RPMI7951 (cell line): ENCODE measurements around the gene RPS26. TPM values are rescaled to one million over a fixed set of nuclear protein-coding genes. Genes with fewer than 3 reads are reported as not detected.
"Not testable (repeated sequence)": the region's sequence is repeated elsewhere in the genome, so short reads cannot be mapped to it uniquely, and the experiment has no call there.

ENCODE experiments used
- DNase-seq: peaks from one replicate; pipeline ENCODE4 v3.0.0-alpha.2; 2012; ENCODE audit warnings: low read depth
- total RNA-seq: library from RNA; depleted of rRNA; stranded (reverse); fragments of >200 nt; shearing (Covaris generic); gene quantifications from 2 replicates; pipeline ENCODE4 v1.2.3, GENCODE V29; 2014

The RPS26 gene
- total RNA-seq, 1 experiment from 2014 or later, result 1,489 TPM

DNA sequence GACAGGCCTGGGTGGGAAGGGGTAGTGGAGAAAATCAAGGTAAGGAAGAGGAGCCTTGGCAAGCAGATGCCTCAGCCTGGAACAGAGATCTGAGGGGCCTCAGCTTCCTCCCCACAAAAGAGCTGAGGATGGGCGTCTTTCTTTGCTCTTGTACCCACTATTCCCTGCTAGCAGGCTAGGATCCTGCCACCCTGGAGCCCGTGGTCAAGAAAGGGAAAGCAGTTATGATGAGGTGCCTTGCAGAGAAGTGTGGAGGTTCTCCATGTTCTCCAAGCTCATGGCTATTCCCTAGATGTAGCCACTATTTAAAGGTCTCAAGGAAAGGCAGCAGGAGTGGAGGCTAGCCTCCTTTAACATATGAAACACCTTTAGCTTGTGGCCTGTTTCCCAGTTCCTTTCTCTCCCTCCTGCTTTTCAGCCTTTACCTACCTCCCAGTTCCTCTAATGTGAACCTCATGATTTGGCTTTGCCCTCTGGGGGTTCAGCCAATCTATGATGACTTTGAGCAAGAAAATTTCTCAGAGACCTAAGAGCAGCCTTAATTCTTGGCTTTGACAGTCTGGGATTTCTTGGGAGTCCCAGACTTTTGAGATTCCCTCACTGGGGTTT, 19.7 kb upstream of the RPS26 start:
- no peak for DNase-seq

DNA sequence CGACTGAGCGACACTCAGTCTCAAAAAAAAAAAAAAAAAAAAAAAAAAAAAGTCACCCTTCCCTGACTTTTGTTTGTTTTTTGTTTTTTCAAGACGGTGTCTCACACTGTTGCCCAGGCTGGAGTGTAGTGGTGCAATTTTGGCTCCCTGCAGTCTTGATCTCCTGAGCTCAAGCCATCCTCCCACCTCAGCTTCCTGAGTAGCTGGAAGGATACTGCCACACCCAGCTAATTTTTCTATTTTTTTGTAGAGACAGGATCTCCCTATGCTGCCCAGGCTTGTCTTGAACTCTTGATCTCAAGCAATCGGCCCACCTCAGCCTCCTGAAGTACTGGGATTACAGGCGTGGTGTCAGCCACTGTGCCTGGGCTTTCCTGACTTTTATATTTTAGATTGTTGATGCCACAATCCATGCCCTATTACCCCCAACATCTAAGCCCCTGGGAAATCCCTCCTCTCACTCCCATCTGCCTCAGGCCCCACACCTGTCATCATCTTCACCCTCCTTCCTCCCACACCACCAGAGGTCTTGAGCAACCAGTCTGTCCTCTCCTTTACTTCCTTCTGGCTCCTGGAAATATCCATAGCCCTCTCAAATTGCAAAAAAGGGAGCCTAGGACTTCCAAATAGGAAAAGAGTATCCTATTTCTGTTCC, 13.1 kb upstream of the RPS26 start:
- DNase-seq, result no peak

DNA sequence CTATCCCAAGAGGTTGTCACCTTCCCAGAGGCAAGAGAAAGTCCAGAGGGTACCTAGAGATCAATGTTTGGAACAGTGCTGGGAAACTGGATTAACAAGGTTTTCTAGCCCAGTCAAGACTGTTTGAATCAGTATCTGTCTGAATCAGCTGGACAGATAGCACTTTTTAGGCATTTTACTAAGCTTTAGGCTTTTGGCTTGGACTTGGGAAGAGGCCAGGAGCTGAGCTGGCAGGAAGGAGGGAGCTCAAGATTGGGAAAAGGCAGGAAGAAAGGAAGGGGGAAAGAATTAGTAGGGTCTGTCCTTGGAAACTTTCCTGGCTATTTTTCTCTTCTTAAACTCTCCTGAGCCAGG, 12.6 kb upstream of the RPS26 start:
- DNase-seq, result peak; percentile 8

DNA sequence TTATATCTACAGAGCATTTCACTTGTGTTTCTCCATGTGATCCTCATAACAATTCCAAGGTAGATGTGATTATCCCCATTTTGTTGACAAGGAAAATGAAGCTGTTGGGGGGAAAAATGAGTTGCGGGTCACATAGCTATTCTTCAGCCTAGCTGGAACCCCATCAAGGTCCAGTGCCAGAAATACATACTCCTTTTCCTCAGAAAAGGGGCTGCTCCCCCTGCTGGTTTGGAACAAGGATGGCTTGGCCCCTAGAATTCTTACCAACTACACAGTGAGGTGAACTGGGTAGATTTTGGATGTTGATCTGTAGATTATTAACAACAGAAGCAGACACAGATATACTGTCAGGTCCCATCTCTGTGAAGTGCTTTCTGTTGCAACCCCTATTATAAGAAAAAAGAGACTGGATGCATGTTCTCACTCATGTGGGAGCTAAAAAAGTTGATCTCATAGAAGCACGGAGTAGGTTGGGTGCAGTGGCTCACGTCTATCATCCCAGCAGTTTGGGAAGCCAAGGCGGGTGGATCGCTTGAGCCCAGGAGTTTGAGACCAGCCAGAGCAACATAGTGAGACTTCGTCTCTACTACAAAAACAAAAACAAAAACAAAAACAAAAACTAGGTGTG, 11.9 kb upstream of the RPS26 start:
- peak; percentile 50 for DNase-seq

DNA sequence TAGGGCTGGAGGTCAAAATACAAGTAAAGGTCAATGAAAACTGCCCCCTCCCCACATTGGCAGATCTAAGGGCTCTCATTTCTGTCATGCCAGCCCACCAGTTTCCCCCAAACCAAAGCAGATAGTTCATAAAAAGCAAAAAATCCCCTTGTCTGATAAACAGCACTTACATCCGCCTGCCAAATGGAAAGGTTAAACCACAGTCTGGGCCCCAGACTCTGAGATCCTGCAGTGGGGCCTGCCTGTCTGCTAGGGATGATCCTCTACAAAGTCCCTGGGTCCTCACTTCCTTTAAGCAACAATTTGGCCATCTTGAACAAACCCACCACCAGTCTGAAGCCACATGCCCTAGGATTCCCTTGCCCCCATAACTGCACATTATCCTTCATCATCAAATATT, 9.7 kb upstream of the RPS26 start:
- no peak for DNase-seq

DNA sequence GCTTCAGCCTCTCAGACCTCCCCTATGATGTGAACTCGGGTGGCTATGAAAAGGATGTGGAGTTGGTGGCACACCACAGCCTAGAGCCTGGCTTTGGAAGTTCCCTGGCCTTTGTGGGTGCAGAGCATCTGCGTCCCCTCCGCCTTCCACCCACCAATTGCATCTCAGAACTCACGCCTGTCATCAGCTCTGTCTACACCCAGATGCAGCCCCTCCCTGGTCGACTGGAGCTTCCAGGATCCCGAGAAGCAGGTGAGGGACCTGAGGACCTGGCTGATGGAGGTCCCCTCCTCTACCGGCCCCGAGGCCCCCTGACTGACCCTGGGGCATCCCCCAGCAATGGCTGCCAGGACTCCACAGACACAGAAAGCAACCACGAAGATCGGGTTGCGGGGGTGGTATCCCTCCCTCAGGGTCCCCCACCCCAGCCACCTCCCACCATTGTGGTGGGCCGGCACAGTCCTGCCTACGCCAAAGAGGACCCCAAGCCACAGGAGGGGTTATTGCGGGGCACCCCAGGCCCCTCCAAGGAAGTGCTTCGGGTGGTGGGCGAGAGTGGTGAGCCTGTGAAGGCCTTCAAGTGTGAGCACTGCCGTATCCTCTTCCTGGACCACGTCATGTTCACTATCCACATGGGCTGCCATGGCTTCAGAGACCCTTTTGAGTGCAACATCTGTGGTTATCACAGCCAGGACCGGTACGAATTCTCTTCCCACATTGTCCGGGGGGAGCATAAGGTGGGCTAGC, 7.0 kb upstream of the RPS26 start:
- DNase-seq, result no peak

DNA sequence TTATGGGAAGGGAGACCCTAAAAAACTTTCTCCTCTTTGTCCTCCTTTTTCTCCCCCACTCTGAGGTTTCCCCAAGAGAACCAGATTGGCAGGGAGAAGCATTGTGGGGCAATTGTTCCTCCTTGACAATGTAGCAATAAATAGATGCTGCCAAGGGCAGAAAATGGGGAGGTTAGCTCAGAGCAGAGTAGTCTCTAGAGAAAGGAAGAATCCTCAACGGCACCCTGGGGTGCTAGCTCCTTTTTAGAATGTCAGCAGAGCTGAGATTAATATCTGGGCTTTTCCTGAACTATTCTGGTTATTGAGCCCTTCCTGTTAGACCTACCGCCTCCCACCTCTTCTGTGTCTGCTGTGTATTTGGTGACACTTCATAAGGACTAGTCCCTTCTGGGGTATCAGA, 4.6 kb upstream of the RPS26 start:
- DNase-seq, result no peak

DNA sequence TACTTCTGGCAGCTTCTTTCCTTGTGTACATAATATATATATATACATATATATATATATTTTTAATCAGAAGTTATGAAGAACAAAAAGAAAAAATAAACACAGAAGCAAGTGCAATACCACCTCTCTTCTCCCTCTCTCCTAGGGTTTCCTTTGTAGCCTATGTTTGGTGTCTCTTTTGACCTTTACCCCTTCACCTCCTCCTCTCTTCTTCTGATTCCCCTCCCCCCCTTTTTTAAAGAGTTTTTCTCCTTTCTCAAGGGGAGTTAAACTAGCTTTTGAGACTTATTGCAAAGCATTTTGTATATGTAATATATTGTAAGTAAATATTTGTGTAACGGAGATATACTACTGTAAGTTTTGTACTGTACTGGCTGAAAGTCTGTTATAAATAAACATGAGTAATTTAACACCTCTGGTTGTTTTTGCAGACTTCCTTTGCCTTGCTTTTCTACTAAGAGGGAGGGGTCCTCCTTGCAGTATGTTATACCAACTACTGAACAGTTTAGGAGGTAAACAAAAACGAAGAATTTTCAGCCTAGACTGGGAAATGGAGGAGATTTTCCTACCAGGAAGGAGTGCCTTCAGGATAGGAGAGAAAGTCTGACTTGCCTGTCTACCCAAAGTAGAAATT, 3.6 kb upstream of the RPS26 start:
- DNase-seq, result no peak

DNA sequence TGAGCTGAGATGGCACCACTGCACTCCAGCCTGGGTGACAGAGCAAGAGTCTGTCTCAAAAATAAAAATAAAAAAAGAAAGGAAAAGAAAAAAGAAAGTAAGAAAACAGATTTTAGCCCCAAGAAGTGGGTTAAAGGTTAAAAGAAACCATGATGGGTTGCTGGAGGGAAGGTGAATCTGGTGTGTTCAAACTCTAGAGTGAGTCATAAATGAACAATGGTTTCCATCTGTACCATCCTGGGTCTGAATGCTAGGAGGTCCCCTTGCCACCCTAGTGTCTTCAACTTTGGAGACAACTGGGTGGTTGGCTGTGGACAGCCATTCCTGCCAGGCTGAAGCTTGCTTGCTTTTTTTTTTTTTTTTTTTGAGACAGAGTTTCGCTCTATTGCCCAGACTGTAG, 1.6 kb upstream of the RPS26 start:
- DNase-seq, result peak; percentile 28

DNA sequence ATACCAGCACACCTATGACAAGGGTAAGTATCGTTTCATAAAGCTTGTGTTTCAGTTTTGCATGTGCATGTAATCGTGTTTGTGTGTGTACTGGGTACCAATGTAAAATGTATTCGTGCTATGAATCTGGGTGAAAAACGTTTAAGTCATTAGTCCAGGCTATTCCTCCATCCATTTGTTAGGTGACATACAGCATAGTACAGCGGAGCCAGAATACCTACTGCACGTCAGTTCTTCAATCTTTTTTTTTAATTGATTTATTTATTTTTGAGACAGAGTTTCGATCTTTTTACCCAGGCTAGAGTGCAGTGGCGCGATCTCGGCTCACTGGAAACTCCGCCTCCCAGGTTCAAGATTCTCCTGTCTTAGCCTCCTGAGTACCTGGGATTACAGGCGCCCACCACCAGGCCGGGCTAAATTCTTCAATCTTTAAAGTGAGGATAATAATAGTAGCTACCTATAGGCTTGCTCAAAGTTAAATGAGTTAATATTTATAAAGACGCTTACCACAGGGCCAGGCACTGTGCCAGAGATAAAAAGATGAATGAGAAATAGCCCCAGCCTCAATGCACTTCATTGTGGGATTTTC, 661 bp upstream of the RPS26 start:
- no peak for DNase-seq

DNA sequence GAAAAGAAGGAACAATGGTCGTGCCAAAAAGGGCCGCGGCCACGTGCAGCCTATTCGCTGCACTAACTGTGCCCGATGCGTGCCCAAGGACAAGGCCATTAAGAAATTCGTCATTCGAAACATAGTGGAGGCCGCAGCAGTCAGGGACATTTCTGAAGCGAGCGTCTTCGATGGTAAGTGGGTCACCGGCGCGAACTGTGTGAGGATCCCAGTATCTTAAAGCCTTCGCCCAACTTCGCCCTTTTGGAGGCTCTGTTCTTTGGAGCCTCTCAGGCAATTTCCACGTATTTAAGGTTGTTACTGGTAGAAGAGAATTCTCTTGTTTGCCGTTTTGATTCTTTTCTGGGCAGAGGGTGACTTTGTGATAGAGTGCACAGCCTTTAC, 704 bp downstream of the RPS26 start:
- not testable (repeated sequence) for DNase-seq

DNA sequence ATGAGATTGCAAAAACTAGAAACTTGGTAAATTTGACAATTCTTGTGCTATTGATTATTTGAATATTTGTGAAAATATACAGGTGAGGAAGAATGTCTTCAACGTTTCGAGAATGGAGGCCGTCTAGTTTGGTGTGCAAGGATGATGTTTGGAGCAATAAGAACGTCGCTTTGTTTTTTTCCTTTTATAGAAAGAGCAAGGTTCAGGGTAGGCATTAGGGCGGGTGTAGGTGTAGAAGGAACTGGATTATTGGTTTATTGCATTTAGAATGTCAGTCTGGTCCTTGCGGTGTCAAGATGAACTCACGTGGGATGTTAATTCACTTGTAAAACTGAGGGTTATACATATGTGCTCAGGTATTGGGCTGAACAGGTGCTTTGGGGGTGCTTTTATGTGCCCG, 1.1 kb downstream of the RPS26 start:
- DNase-seq, result no peak

DNA sequence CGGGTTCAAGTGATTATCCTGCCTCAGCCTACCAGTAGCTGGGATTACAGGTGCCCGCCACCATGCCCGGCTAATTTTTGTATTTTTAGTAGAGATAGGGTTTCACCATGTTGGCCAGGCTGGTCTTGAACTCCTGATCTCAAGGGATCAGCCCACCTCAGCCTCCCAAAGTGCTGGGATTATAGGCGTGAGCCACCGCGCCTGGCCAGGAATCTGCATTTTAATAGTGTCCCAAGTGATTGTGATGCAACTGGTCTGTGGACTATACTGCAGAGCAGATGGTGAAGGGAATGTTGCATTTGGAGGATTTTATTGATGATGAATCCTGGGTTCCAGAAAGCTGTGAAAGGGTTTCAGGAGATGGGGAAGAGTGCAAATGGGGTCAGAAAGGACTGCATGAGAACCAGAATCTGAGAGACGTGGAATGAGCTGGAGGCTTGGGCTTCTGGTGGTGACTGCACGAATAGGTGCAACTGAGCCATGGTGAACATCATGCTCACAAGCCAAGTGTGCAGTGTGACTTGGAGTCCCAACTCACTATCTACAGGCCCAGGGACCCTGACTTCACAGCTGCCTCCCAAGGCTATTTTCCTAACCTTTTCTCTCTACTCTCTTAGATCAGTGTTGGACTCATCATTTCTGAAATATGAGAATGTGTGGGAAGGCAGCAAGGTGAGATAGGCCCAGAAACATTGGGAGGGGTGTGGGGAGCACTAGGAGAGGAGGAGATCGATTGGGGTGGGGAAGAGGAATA, 4.5 kb downstream of the RPS26 start:
- DNase-seq, result no peak

DNA sequence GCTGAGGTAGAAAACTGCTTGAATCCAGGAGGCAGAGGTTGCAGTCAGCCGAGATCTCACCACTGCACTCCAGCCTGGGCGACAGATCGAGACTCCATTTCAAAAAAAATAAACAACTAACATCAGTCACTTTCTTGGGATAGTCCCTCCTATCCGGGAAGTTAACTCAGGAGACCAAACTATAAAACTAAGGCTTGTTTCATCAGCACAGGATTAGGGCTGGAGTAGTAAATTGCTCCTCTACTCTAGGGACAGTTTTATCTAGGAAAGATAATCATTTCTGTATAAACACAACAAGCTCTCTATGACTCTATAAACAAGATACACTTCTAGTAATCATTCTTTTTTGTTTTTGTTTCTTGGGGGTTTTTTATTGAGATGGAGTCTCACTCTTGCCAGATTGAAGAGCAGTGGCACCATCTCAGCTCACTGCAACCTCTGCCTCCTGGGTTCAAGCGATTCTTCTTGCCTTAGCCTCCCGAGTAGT, 11.7 kb downstream of the RPS26 start:
- no peak for DNase-seq

DNA sequence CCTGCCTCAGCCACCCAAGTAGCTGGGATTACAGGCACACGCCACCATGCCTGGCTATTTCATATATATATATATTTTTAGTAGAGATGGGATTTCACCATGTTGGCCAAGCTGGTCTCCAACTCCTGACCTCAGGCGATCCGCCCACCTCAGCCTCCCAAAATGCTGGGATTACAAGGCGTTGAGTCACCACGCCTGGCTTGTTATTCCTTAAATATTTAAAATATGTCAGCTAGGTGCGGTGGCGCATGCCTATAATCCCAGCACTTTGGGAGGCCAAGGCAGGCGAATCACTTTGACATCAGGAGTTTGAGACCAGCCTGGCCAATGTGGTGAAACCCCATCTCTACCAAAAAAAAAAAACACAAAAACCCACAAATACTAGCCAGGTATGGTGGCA, 18.2 kb downstream of the RPS26 start:
- peak; percentile 54 for DNase-seq

DNA sequence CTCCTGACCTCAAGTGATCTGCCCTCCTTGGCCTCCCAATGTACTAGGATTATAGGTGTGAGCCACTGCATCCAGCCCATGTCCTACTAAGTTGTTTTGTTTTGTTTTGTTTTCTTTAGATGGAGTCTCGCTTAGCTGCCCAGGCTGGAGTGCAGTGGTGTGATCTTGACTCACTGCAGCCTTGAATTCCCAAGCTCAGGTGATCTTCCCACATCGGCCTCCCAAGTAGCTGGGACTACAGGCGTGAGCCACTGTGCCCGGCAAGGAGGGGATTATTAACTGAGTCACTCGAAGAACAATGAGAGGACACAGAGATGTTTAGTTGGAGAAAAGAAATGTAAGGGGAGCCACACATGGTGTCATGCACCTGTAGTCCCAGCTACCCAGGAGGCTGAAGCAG, 20.3 kb downstream of the RPS26 start:
- DNase-seq, result no peak

DNA sequence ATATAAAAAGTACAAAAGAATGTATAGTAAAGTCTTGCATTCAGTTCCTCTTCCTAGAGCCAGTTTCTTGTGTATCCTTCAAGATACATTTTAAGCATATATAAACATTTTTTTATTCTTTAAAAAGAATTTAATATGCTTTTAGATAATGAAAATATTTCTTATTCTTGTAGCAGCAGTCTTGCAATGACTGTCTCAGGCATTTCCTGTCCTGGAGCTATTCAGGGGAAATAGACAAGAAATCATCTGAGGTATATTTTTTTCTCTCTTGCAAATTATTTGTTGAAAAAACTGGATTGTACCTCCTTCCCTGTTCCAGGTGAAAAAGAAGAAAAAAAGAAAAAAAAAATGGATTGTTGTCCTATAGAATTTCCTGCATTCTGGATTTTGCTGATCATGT, 21.3 kb downstream of the RPS26 start:
- no peak for DNase-seq

DNA sequence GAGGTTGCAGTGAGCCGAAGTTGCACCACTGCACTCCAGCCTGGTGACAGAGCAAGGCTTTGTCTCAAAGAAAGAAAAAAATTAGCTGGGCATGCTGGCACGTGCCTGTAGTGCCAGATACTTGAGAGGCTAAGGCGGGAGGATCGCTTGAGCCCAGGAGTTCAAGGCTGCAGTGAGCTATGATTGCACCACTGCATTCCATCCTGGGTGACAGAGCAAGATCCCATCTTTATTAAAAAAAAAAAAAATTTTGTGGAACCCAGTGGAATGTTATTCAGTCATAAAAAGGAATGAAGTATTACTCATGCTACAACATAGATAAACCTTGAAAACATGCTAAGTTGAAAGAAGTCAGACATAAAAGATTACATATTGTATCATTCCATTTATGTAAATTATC, 29.9 kb downstream of the RPS26 start:
- no peak for DNase-seq

DNA sequence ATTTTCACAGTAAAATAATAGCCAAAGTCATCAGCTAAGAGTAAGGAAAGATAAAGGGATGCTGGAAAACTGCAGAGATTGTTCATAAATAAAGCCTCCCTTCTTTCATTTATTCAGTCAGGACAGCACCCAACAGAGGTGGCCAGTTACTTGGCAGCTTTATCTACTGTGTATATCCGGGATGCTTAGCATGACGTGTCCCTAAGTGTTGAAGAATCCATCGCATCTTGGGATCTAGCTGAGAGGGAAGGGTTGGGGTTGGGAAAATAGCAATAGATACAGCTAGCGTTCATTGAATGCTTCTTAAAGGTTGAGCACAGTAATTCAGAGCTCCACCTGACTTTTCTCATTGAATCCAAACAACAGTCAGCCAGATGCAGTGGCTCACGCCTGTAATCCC, 32.7 kb downstream of the RPS26 start:
- no peak for DNase-seq

DNA sequence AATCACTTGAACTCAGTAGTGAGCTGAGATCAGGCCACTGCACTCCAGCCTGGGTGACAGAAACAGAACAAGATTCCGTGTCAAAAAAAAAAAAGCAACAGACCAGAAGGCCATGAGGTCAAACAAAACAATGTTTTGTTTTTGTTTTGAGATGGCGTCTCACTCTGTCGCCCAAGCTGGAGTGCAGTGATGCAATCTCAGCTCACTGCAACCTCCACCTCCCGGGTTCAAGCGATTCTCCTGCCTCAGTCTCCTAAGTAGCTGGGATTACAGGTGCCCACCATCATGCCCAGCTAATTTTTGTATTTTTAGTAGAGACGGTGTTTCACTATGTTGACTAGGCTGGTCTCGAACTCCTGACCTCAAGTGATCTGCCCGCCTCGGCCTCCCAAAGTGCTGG, 36.2 kb downstream of the RPS26 start:
- not testable (repeated sequence) for DNase-seq

DNA sequence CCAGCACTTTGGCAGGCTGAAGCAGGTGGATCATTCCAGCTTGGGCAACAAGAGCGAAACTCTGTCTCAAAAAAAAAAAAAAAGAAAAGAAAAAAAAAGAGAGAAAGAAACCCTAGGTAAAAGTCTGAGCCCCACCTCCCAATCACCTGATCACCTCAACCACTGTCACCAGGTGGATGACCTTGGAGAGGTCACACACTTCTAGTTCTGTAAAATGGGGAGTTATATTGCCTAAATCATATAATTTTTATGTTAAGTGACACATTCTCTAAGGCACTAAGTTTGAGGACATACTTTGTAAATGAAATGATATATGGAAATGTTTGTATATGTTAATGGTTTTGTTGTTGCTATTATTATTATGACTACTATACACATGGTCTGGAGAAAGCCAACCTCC, 36.7 kb downstream of the RPS26 start:
- no peak for DNase-seq
